Endothelial cell of umbilical vein (primary cell): Measurements from ENCODE around the gene STK17B. TPM values are rescaled to one million over a fixed set of nuclear protein-coding genes. Genes with fewer than 3 reads are reported as not detected.

Source experiments
- BruUV-seq: library from RNA; stranded (reverse); fragments of 400-500 nt; replicated peaks from 2 replicates; lab custom pipeline; 2021; lab: Mats Ljungman, UMichigan
- CTCF ChIA-PET: fragments of 300-600, 350-600 bp; sonication (Branson Sonifier 250); formaldehyde crosslinking; loops from one replicate; lab custom pipeline; 2021; ENCODE audit warnings: antibody characterized with exemption, inconsistent platforms; lab: Charles Lee
- POLR2A ChIA-PET: fragments of 300-600, 350-600 bp; sonication (Branson Sonifier 250); formaldehyde crosslinking; loops from one replicate; lab custom pipeline; 2021; ENCODE audit warnings: antibody characterized with exemption, inconsistent platforms; lab: Charles Lee
- DNase-seq: peaks from one replicate; pipeline ENCODE4 v3.0.0-alpha.2; 2011; ENCODE audit warnings: low read depth, low spot score
- FAIRE-seq: peaks from 2 replicates; lab custom pipeline; 2011; peaks lifted over from hg19 to GRCh38; lab: Jason Lieb, UNC
- H2AFZ ChIP-seq: 2 replicates; pipeline ENCODE4 v1.6.0; 2012; ENCODE audit warnings: low read depth, low read length, control low read depth, inconsistent platforms
- H3K27ac ChIP-seq: 2 replicates; pipeline ENCODE4 v1.5.1; 2011; ENCODE audit warnings: low read depth, mild to moderate bottlenecking, control low read depth, low read length, moderate library complexity; ENCODE audit not compliant: insufficient read depth
- H3K27me3 ChIP-seq, 2 experiments: 2 replicates each; pipeline versions ENCODE4 v1.6.0 to v1.6.1; 2011; ENCODE audit warnings: low read length in 2 of 2, mixed read lengths in 1 of 2; ENCODE audit not compliant: control insufficient read depth in 2 of 2, insufficient read depth in 2 of 2
- H3K36me3 ChIP-seq, 2 experiments: 2 replicates in 1 of 2; 3 replicates in 1 of 2; pipeline ENCODE4 v1.5.1; 2011; ENCODE audit warnings: low read length in 2 of 2, mild to moderate bottlenecking in 1 of 2, moderate library complexity in 1 of 2; ENCODE audit not compliant: control insufficient read depth in 2 of 2, insufficient read depth in 2 of 2; ENCODE audit errors: extremely low read depth in 1 of 2
- H3K4me1 ChIP-seq: 3 replicates; pipeline ENCODE4 v1.5.1; 2011; ENCODE audit warnings: mild to moderate bottlenecking, low read length; ENCODE audit not compliant: control insufficient read depth, insufficient read depth; ENCODE audit errors: extremely low read depth
- H3K4me2 ChIP-seq: 2 replicates; pipeline ENCODE4 v1.6.1; 2011; ENCODE audit warnings: low read length, control low read depth, mixed read lengths; ENCODE audit not compliant: insufficient read depth
- H3K4me3 ChIP-seq, 3 experiments: fragments of 200-600 bp in 1 of 3; sonication (generic), shearing (Covaris generic) in 1 of 3; replicated peaks in 1 of 3; 2 replicates each; pipeline ENCODE4 v1.5.1; 2011 to 2016; ENCODE audit warnings: control low read depth in 3 of 3, low read length in 3 of 3, mild to moderate bottlenecking in 2 of 3, inconsistent platforms in 1 of 3, low read depth in 1 of 3, moderate library complexity in 1 of 3; ENCODE audit not compliant: insufficient read depth in 1 of 3
- H3K79me2 ChIP-seq: 2 replicates; pipeline ENCODE4 v1.6.0; 2012; ENCODE audit warnings: low read length, inconsistent platforms; ENCODE audit not compliant: control insufficient read depth, insufficient read depth
- H3K9ac ChIP-seq: replicated peaks from 2 replicates; pipeline ENCODE3; 2011; ENCODE audit warnings: low read length, control low read depth; ENCODE audit not compliant: insufficient read depth; ENCODE audit errors: extremely low read depth
- H3K9me1 ChIP-seq: replicated peaks from 3 replicates; pipeline ENCODE4 v1.6.0; 2011; ENCODE audit warnings: mild to moderate bottlenecking, low read length; ENCODE audit not compliant: control insufficient read depth, insufficient read depth; ENCODE audit errors: extremely low read depth
- H3K9me3 ChIP-seq: replicated peaks from 2 replicates; pipeline ENCODE4 v1.5.1; 2012; ENCODE audit warnings: low read length, inconsistent platforms; ENCODE audit not compliant: control insufficient read depth, insufficient read depth
- H4K20me1 ChIP-seq: replicated peaks from 2 replicates; pipeline ENCODE3; 2011; ENCODE audit warnings: mild to moderate bottlenecking, low read length; ENCODE audit not compliant: control insufficient read depth, insufficient read depth; ENCODE audit errors: extremely low read depth
- CTCF ChIP-seq, 2 donors: IDR thresholded peaks; 1 replicate in 1 of 2; 2 replicates in 1 of 2; pipeline ENCODE4 v1.5.1; 2011; ENCODE audit warnings: low read length in 2 of 2, mild to moderate bottlenecking in 2 of 2, moderate library complexity in 2 of 2, control low read depth in 1 of 2, inconsistent platforms in 1 of 2, low read depth in 1 of 2; ENCODE audit not compliant: insufficient read depth in 1 of 2; ENCODE audit errors: extremely low read depth in 1 of 2
- EZH2 ChIP-seq: IDR thresholded peaks from 2 replicates; pipeline ENCODE4 v1.6.1; 2012; ENCODE audit warnings: borderline replicate concordance, low read depth, mild to moderate bottlenecking, moderate library complexity, low read length, inconsistent platforms; ENCODE audit not compliant: severe bottlenecking
- FOS ChIP-seq: IDR thresholded peaks from 2 replicates; pipeline ENCODE4 v1.6.1; 2011; ENCODE audit warnings: mild to moderate bottlenecking, low read length, moderate library complexity, borderline replicate concordance; ENCODE audit not compliant: insufficient read depth
- GATA2 ChIP-seq: IDR thresholded peaks from 2 replicates; pipeline ENCODE4 v1.7.0; 2011; ENCODE audit warnings: low read depth, mild to moderate bottlenecking, moderate library complexity, mixed read lengths, low read length; ENCODE audit not compliant: insufficient read length, insufficient read depth
- JUN ChIP-seq: IDR thresholded peaks from 2 replicates; pipeline ENCODE4 v1.6.1; 2011; ENCODE audit warnings: borderline replicate concordance, low read depth; ENCODE audit not compliant: insufficient read length, insufficient read depth
- MAX ChIP-seq: IDR thresholded peaks from 2 replicates; pipeline ENCODE4 v1.6.1; 2011; ENCODE audit not compliant: insufficient read depth, insufficient read length
- MYC ChIP-seq: IDR thresholded peaks from one replicate; pipeline ENCODE4 v1.6.1; 2011; ENCODE audit warnings: mild to moderate bottlenecking, low read depth, low read length
- POLR2A ChIP-seq: IDR thresholded peaks from 2 replicates; pipeline ENCODE4 v1.6.1; 2012; ENCODE audit warnings: low read depth, mild to moderate bottlenecking, control low read depth, low read length
- POLR2AphosphoS5 ChIP-seq: IDR thresholded peaks from 2 replicates; pipeline ENCODE4 v1.6.1; 2012; ENCODE audit warnings: low read depth, mild to moderate bottlenecking, control low read depth, low read length, moderate library complexity; ENCODE audit not compliant: insufficient read depth
- dilution Hi-C: fragments of 300-500 bp; cut with MboI; formaldehyde crosslinking; loops from one replicate; pipeline ENCODE4 v1.15.0; 2019; ENCODE audit warnings: low sequenced_read_pairs; ENCODE audit not compliant: extremely low pct_ligation_motif_present
- intact Hi-C: fragments of 100-400 bp; cut with micrococcal nuclease; formaldehyde crosslinking; loops from one replicate; pipeline ENCODE4 v1.10.0; 2022
- polyA plus RNA-seq, 4 experiments: library from polyadenylated mRNA; depleted of rRNA in 3 of 4; stranded (reverse) in 3 of 4; unstranded in 1 of 4; fragments of >200 nt; gene quantifications; 2 replicates each; pipeline versions ENCODE4 v1.2.1 to v1.2.3, GENCODE V29; 2011 to 2012; ENCODE audit warnings: missing spikeins in 1 of 4
- total RNA-seq: library from RNA; stranded (reverse); gene quantifications from 2 replicates; pipeline ENCODE4 v1.2.3, GENCODE V29; 2021

STK17B gene
- total and polyA plus RNA-seq, 2 donors (not counting 3 experiments of a cell fraction or from before 2014, with no cell fraction given) = 2.5 to 16.6 TPM

- Histone ChIP-seq H3K36me3 (no peaks in the 10 kb centered on the region), H3K4me1 (no peaks in the 10 kb centered on the region), H2AFZ (no peak overlapping the region), H3K79me2 (no peaks in the 10 kb centered on the region), H3K4me2 (no peak overlapping the region), H3K9me3 (no peaks in the 10 kb centered on the region), H3K4me3 (no peak overlapping the region), H3K27ac (no peak overlapping the region), H3K27me3 (no peaks in the 10 kb centered on the region), H4K20me1 (no peaks in the 10 kb centered on the region), H3K9ac (no peak overlapping the region), H3K9me1 (no peaks in the 10 kb centered on the region)
- intact Hi-C loops = no loop called here
- FAIRE-seq (no peak), DNase-seq (no peak)
- dilution Hi-C loops = no loop called here
- TF ChIP-seq CTCF (IDR thresholded peaks at IDR 0.05; ENCODE audit: extremely low read depth in 1 of 2, insufficient read depth in 1 of 2, low read depth in 1 of 2, low read length in 2 of 2) (no peak), GATA2 (no peak), MAX (no peak)
- POLR2A ChIA-PET = no interaction called here
- no TSS peak for BruUV-seq
- CTCF ChIA-PET = no interaction called here
These were observed 51.5 kb downstream of the STK17B start for GRCh38 chr2:196119926-196120325.

GRCh38 chr2:196117214-196117705 is 54.1 kb downstream of the STK17B start:
- CTCF ChIA-PET = no interaction called here
- Histone ChIP-seq H3K9me1 (no peaks in the 10 kb centered on the region), H3K4me1 (peaks cover 2% of the 10 kb centered on the region), H3K4me3 (no peak overlapping the region), H3K4me2 (no peak overlapping the region), H3K9ac (no peak overlapping the region), H4K20me1 (no peaks in the 10 kb centered on the region), H3K9me3 (no peaks in the 10 kb centered on the region), H3K27ac (no peak overlapping the region), H3K79me2 (no peaks in the 10 kb centered on the region), H3K27me3 (no peaks in the 10 kb centered on the region), H2AFZ (no peak overlapping the region), H3K36me3 (no peaks in the 10 kb centered on the region)
- no TSS peak for BruUV-seq
- FAIRE-seq = no peak
- dilution Hi-C loops (no loop called here), intact Hi-C loops (no loop called here)
- no peak for DNase-seq
- TF ChIP-seq EZH2 (no peak), POLR2AphosphoS5 (no peak), JUN (no peak), GATA2 (no peak), MAX (no peak), FOS (no peak), CTCF (IDR thresholded peaks at IDR 0.05; ENCODE audit: extremely low read depth in 1 of 2, insufficient read depth in 1 of 2, low read depth in 1 of 2, low read length in 2 of 2) (no peak), MYC (no peak), POLR2A (no peak)
- POLR2A ChIA-PET = no interaction called here
